Spleen (tissue), 11 donors: ENCODE data around the gene CMSS1. TPM values are rescaled to one million over a fixed set of nuclear protein-coding genes. Genes with fewer than 3 reads are reported as not detected.

Experiments
- DNase-seq: peaks from one replicate; pipeline ENCODE4 v3.0.0-alpha.2; 2020
- H3K27ac ChIP-seq, 8 donors: fragments of 200-600 bp; sonication (generic) in 7 of 8; 1 replicate in 4 of 8; 2 replicates in 4 of 8; pipeline versions ENCODE4 v1.5.0 to v1.8.0; 2016 to 2021; ENCODE audit warnings: inconsistent platforms in 4 of 8, mild to moderate bottlenecking in 4 of 8, moderate library complexity in 1 of 8
- H3K27me3 ChIP-seq, 7 donors: fragments of 200-600 bp; sonication (generic) in 6 of 7; replicated peaks in 1 of 7; 1 replicate in 4 of 7; 2 replicates in 3 of 7; pipeline versions ENCODE4 v1.5.0 to v1.8.0; 2016 to 2021; ENCODE audit warnings: inconsistent platforms in 3 of 7, mild to moderate bottlenecking in 1 of 7
- H3K36me3 ChIP-seq, 6 donors: fragments of 200-600 bp; sonication (generic) in 5 of 6; 1 replicate in 4 of 6; 2 replicates in 2 of 6; pipeline versions ENCODE4 v1.5.0 to v1.8.0; 2016 to 2021; ENCODE audit warnings: inconsistent platforms in 2 of 6
- H3K4me1 ChIP-seq, 6 donors: fragments of 200-600 bp; sonication (generic) in 5 of 6; 1 replicate in 3 of 6; 2 replicates in 3 of 6; pipeline versions ENCODE4 v1.5.0 to v1.8.0; 2016 to 2021; ENCODE audit warnings: inconsistent platforms in 3 of 6
- H3K4me3 ChIP-seq, 8 donors: fragments of 200-600 bp; sonication (generic) in 7 of 8; 1 replicate in 4 of 8; 2 replicates in 4 of 8; pipeline versions ENCODE4 v1.5.0 to v1.8.0; 2016 to 2021; ENCODE audit warnings: inconsistent platforms in 4 of 8, mild to moderate bottlenecking in 4 of 8, moderate library complexity in 2 of 8
- H3K9me3 ChIP-seq, 8 donors: fragments of 200-600 bp; sonication (generic) in 7 of 8; 1 replicate in 4 of 8; 2 replicates in 4 of 8; pipeline versions ENCODE4 v1.5.0 to v1.8.0; 2016 to 2021; ENCODE audit warnings: inconsistent platforms in 4 of 8
- CTCF ChIP-seq, 11 experiments: fragments of 200-600 bp in 7 of 11; fragments of 450-650 bp in 4 of 11; sonication (generic) in 4 of 11; IDR thresholded peaks in 8 of 11; conservative IDR thresholded peaks in 3 of 11; 1 replicate in 7 of 11; 2 replicates in 4 of 11; pipeline versions ENCODE4 v1.4.0 to v1.8.0; 2016 to 2021; ENCODE audit warnings: antibody characterized with exemption in 11 of 11, inconsistent platforms in 4 of 11, mild to moderate bottlenecking in 1 of 11
- POLR2A ChIP-seq, 3 donors: fragments of 450-650 bp; IDR thresholded peaks; one replicate each; pipeline ENCODE4 v1.5.1; 2017; ENCODE audit warnings: antibody characterized with exemption in 3 of 3, mild to moderate bottlenecking in 1 of 3
- POLR2AphosphoS5 ChIP-seq, 3 donors: sonication (generic); formaldehyde crosslinking; IDR thresholded peaks; one replicate each; pipeline ENCODE4 v1.5.1; 2017; ENCODE audit warnings: antibody characterized with exemption in 3 of 3
- WGBS, 5 donors: extraction: QIAGEN DNeasy Blood & Tissue Kit in 3 of 5; methylation state at CpG; one replicate each; pipeline versions ENCODE4 v1.1.5 to v1.1.7; 2013 to 2018; 5-methylcytosine and 5-hydroxymethylcytosine counted together
- intact Hi-C: fragments of 100-400 bp; cut with DNase I; formaldehyde crosslinking; loops from one replicate; pipeline ENCODE4 v1.15.0; 2023; ENCODE audit warnings: low total_unique reads
- polyA plus RNA-seq, 3 donors: library from polyadenylated mRNA; stranded (reverse); fragments of 200-250 nt; gene quantifications; one replicate each; pipeline ENCODE4 v1.2.1, GENCODE V29; 2013
- total RNA-seq, 7 donors: library from RNA; depleted of rRNA in 3 of 7; stranded (reverse); fragments of >200 nt in 3 of 7; fragmentation: NEBNext Ultra II Directional in 4 of 7; extraction: Animal tissue kit (Norgen Biotek cat#: 25700) in 4 of 7; gene quantifications; one replicate each; pipeline versions ENCODE4 v1.1.0 to v1.2.1, GENCODE V29; 2016 to 2021
- donor health status: healthy with polysubstance abuse.
- donor health status: DM: no; HTN: no; CAD: no; lungs with moderate emphysema.
- donor health status: DM: no; HTN: no; CAD: no.
- donor health status: Bipolar disorder and iron deficiency.
- donor health status: healthy.
- donor health status: DM: no; HTN: no; CAD: no.
- donor health status: DM: yes; HTN: yes; CAD: no.

CMSS1 gene
- total and polyA plus RNA-seq, 10 donors, result 6.9 to 30.1 (median 20.0) TPM

DNA sequence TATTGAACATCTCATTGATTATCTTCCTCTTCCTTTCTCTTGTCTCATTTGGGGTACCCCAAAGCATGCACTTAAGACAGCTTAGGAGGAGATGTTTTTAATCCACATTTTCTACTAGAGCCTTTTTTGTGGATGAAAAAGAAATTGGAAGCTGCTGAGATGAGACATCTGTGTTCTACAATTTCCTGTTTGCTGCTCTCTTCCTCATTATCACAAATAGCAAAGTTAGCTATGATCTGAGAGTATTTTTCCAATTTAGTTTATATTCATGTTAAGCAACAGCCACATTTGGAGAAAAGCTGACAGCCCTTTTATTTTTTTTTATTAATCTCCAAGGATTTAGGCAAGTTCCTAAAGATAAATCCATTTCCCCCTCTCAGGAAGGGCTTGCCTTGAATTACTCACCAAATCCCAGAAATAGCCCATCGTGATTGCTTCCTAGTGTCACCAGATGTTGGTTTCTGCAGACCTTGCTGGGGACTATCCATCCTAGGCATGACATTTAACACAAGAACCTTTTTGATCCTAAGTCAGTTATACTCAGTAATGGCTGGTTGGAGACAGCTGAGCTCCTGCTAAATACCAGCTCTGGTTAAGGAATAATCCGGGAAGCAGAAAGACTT is 367.4 kb downstream of the CMSS1 start:
- Histone ChIP-seq H3K36me3 (peaks cover 0 to 4% (median 0%) of the 10 kb centered on the region in 6 donors), H3K9me3 (peaks cover 0 to 10% (median 6%) of the 10 kb centered on the region in 8 donors), H3K4me1 (peaks cover 0 to 14% (median 6%) of the 10 kb centered on the region in 6 donors), H3K27ac (peak overlapping the region in 7 of 8 donors; percentile 13 to 62 (median 35)), H3K4me3 (no peak overlapping the region), H3K27me3 (no peaks in the 10 kb centered on the region)
- DNase-seq, result no peak
- intact Hi-C loops, result no loop called here
- 39 to 51% (median 45%) methylated on average over 2 of the region's 2 CpGs for WGBS, 5 donors
- TF ChIP-seq CTCF (IDR thresholded peaks at IDR 0.05 in 8 of 11, conservative IDR thresholded peaks at IDR 0.05 in 3 of 11), result no peak
- TF ChIP-seq POLR2A (IDR thresholded peaks at IDR 0.05), result no peak
- TF ChIP-seq POLR2AphosphoS5 (IDR thresholded peaks at IDR 0.05), result no peak

GRCh38 chr3:100185847-100186246 is 368.2 kb downstream of the CMSS1 start:
- H3K36me3 ChIP-seq, result no peaks in the 10 kb centered on the region
- peaks cover 0 to 14% (median 6%) of the 10 kb centered on the region in 6 donors for H3K4me1 ChIP-seq
- H3K9me3 ChIP-seq, result peaks cover 0 to 2% (median 0%) of the 10 kb centered on the region in 8 donors
- WGBS, 5 donors, result 78 to 89% (median 88%) methylated on average over 5 of the region's 5 CpGs
- H3K27ac ChIP-seq, result peak overlapping the region in 5 of 8 donors; percentile 13 to 62 (median 37)
- no peaks in the 10 kb centered on the region for H3K27me3 ChIP-seq
- no peak for TF ChIP-seq POLR2AphosphoS5 (IDR thresholded peaks at IDR 0.05)
- no peak for TF ChIP-seq CTCF (IDR thresholded peaks at IDR 0.05 in 8 of 11, conservative IDR thresholded peaks at IDR 0.05 in 3 of 11)
- no peak for TF ChIP-seq POLR2A (IDR thresholded peaks at IDR 0.05)
- no peak for DNase-seq
- no peak overlapping the region for H3K4me3 ChIP-seq
- intact Hi-C loops, result no loop called here

DNA sequence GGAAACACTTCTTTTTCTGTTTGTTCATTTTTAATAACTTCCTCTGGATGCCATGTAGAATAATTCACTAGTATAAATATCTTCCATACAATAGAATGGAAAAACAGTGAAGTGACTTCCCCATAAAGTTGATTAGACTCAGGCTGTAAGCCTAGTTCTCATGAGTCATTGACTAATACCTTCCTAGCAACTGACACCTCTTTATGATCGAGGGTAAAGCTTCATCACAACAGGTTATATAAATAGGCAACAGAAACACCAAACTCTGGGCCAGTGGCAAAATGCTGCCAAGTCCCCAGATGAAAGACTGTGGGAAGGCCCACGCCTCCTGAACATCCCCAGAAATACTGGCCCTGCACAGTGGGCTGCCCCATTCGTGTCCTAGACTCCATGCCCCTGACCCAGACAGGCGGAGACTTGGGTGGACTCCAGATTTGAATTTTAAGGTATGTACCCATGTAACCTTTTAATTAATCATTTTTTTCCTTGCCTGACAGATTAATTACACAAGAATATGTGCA is 371.8 kb downstream of the CMSS1 start:
- Histone ChIP-seq H3K4me1 (peaks cover 0 to 14% (median 6%) of the 10 kb centered on the region in 6 donors), H3K36me3 (no peaks in the 10 kb centered on the region), H3K27me3 (no peaks in the 10 kb centered on the region), H3K4me3 (no peak overlapping the region), H3K9me3 (no peaks in the 10 kb centered on the region), H3K27ac (no peak overlapping the region)
- no peak for DNase-seq
- no peak for TF ChIP-seq POLR2AphosphoS5 (IDR thresholded peaks at IDR 0.05)
- no peak for TF ChIP-seq CTCF (IDR thresholded peaks at IDR 0.05 in 8 of 11, conservative IDR thresholded peaks at IDR 0.05 in 3 of 11)
- 79 to 88% (median 82%) methylated on average over 4 of the region's 4 CpGs for WGBS, 5 donors
- intact Hi-C loops, result no loop called here

- Histone ChIP-seq H3K27ac (no peak overlapping the region), H3K4me1 (no peaks in the 10 kb centered on the region), H3K4me3 (no peak overlapping the region), H3K36me3 (no peaks in the 10 kb centered on the region), H3K27me3 (no peaks in the 10 kb centered on the region), H3K9me3 (peaks cover 0 to 7% (median 0%) of the 10 kb centered on the region in 8 donors)
- DNase-seq, result no peak
- TF ChIP-seq CTCF (IDR thresholded peaks at IDR 0.05 in 8 of 11, conservative IDR thresholded peaks at IDR 0.05 in 3 of 11) (no peak), POLR2A (IDR thresholded peaks at IDR 0.05) (no peak), POLR2AphosphoS5 (IDR thresholded peaks at IDR 0.05) (no peak)
- intact Hi-C loops, result no loop called here
- WGBS, 5 donors, result 87 to 93% (median 89%) methylated on average over 5 of the region's 5 CpGs
Observed at GRCh38 chr3:100195375-100195774, 377.7 kb downstream of the CMSS1 start.
